Esophagus muscularis mucosa (tissue), 4 donors: Measurements from ENCODE around the gene ERI3. TPM values are rescaled to one million over a fixed set of nuclear protein-coding genes. Genes with fewer than 3 reads are reported as not detected.
A peak's percentile ranks its signal among the peaks of the same experiment; 100 is the strongest.

ENCODE experiments used
- DNase-seq: peaks from one replicate; pipeline ENCODE4 v3.0.0-alpha.2; 2017; ENCODE audit errors: extremely low spot score
- H3K27ac ChIP-seq, 4 donors: fragments of 200-600 bp; sonication (generic); replicated peaks in 1 of 4; 1 replicate in 3 of 4; 2 replicates in 1 of 4; pipeline ENCODE4 v1.5.1; 2016 to 2019; ENCODE audit warnings: mild to moderate bottlenecking in 1 of 4
- H3K27me3 ChIP-seq, 4 donors: fragments of 200-600 bp; sonication (generic); one replicate each; pipeline versions ENCODE4 v1.5.1 to v1.6.0; 2016 to 2019
- H3K36me3 ChIP-seq, 4 donors: fragments of 200-600 bp; sonication (generic); one replicate each; pipeline ENCODE4 v1.5.1; 2016 to 2019
- H3K4me1 ChIP-seq, 4 donors: fragments of 200-600 bp; sonication (generic); one replicate each; pipeline ENCODE4 v1.5.1; 2016 to 2019
- H3K4me3 ChIP-seq, 4 donors: fragments of 200-600 bp; sonication (generic); 1 replicate in 2 of 4; 2 replicates in 2 of 4; pipeline ENCODE4 v1.5.1; 2016 to 2019; ENCODE audit warnings: mild to moderate bottlenecking in 4 of 4, moderate library complexity in 1 of 4
- H3K9me3 ChIP-seq, 4 donors: fragments of 200-600 bp; sonication (generic); 1 replicate in 3 of 4; 2 replicates in 1 of 4; pipeline ENCODE4 v1.5.1; 2016 to 2019
- EP300 ChIP-seq: sonication (generic); formaldehyde crosslinking; IDR thresholded peaks from one replicate; pipeline ENCODE4 v1.6.1; 2017; ENCODE audit warnings: antibody characterized with exemption
- POLR2A ChIP-seq: fragments of 450-650 bp; IDR thresholded peaks from one replicate; pipeline ENCODE4 v1.6.1; 2017; ENCODE audit warnings: antibody characterized with exemption, moderate library complexity, mild to moderate bottlenecking, low read depth
- POLR2AphosphoS5 ChIP-seq, 2 donors: sonication (generic); formaldehyde crosslinking; IDR thresholded peaks; one replicate each; pipeline ENCODE4 v1.6.1; 2017; ENCODE audit warnings: antibody characterized with exemption in 2 of 2
- WGBS: methylation state at CpG from one replicate; pipeline ENCODE4 v1.1.5; 2018; 5-methylcytosine and 5-hydroxymethylcytosine counted together
- intact Hi-C: fragments of 100-400 bp; cut with DNase I; formaldehyde crosslinking; loops from one replicate; pipeline ENCODE4 v1.15.1; 2023
- total RNA-seq, 4 donors: library from RNA; depleted of rRNA; stranded (reverse); fragments of >200 nt; gene quantifications; one replicate each; pipeline versions ENCODE4 v1.1.0 to v1.2.1, GENCODE V29; 2016
- TF ChIP-seq, protein P1 (sequence below), 3 experiments: fragments of 200-600 bp in 2 of 3; fragments of 450-650 bp in 1 of 3; sonication (generic) in 2 of 3; IDR thresholded peaks; one replicate each; pipeline ENCODE4 v1.5.1; 2017 to 2019; ENCODE audit warnings: antibody characterized with exemption in 3 of 3, mild to moderate bottlenecking in 2 of 3, moderate library complexity in 1 of 3

ERI3 gene
- total RNA-seq, 4 donors from 2014 or later = 40.4 to 56.6 (median 47.0) TPM

DNA sequence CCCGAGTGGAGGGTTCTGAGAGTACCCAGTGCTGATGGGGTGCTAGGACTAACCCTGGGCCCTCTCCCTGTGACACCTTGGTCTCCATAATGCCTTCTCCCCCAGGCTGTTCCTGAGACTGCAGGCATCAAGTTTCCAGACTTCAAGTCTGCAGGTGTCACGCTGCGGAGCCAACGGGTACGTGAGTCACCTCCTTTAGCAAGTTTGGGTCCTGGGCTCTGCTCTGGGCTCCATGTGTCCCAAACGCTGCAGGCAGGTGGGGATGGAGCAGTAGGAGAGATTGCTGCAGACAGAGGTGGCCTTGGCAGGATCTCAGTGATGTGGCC, 135.8 kb downstream of the ERI3 start:
- 80% methylated on average over 5 of the region's 6 CpGs for WGBS
- Histone ChIP-seq H3K4me3 (no peak overlapping the region), H3K36me3 (peaks cover 30 to 82% (median 68%) of the 10 kb centered on the region in 4 donors), H3K9me3 (no peaks in the 10 kb centered on the region), H3K4me1 (peaks cover 4 to 19% (median 13%) of the 10 kb centered on the region in 4 donors), H3K27ac (no peak overlapping the region), H3K27me3 (no peaks in the 10 kb centered on the region)
- intact Hi-C loops = loop anchor here (5.0 to 10.0 kb wide), 3 partner anchors 98 to 436 kb away; partner anchors contain the start of gene ERI3
- DNase-seq = no peak
- no peak for TF ChIP-seq POLR2A
- no peak for TF ChIP-seq EP300
- TF ChIP-seq POLR2AphosphoS5 (IDR thresholded peaks at IDR 0.05) = no peak
- TF ChIP-seq, protein P1, sequence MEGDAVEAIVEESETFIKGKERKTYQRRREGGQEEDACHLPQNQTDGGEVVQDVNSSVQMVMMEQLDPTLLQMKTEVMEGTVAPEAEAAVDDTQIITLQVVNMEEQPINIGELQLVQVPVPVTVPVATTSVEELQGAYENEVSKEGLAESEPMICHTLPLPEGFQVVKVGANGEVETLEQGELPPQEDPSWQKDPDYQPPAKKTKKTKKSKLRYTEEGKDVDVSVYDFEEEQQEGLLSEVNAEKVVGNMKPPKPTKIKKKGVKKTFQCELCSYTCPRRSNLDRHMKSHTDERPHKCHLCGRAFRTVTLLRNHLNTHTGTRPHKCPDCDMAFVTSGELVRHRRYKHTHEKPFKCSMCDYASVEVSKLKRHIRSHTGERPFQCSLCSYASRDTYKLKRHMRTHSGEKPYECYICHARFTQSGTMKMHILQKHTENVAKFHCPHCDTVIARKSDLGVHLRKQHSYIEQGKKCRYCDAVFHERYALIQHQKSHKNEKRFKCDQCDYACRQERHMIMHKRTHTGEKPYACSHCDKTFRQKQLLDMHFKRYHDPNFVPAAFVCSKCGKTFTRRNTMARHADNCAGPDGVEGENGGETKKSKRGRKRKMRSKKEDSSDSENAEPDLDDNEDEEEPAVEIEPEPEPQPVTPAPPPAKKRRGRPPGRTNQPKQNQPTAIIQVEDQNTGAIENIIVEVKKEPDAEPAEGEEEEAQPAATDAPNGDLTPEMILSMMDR (IDR thresholded peaks at IDR 0.05) = no peak

DNA sequence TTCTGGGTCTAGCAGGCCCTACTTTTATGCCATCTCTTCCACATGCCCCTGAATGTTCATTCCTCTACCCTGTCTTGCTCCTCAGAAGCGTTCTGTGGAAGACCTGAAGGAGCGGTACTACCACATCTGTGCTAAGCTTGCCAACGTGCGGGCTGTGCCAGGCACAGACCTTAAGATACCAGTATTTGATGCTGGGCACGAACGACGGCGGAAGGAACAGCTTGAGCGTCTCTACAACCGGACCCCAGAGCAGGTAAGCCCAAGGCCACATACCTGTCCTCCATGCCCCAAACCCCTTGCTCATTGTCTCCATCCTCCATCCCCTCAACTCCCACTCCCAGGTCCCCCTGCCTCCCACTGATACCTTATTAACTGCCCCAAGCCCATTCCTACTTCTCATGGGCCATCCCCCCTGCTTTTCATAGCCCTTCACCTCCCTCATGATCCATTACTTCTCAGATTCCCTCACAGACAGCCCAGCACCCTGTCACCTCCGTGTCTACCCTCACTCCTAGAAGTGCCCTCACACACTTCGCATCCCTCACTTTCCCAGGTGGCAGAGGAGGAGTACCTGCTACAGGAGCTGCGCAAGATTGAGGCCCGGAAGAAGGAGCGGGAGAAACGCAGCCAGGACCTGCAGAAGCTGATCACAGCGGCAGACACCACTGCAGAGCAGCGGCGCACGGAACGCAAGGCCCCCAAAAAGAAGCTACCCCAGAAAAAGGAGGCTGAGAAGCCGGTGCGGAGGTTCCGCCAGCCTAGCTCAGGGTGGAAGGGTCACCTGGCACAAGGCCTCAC, 136.4 kb downstream of the ERI3 start:
- Histone ChIP-seq H3K4me3 (no peak overlapping the region), H3K36me3 (peaks cover 30 to 82% (median 68%) of the 10 kb centered on the region in 4 donors), H3K27ac (no peak overlapping the region), H3K27me3 (no peaks in the 10 kb centered on the region), H3K9me3 (no peaks in the 10 kb centered on the region), H3K4me1 (peaks cover 10 to 24% (median 18%) of the 10 kb centered on the region in 4 donors)
- WGBS = 92% methylated on average over 24 of the region's 24 CpGs
- TF ChIP-seq, protein P1 (IDR thresholded peaks at IDR 0.05) = no peak
- no peak for TF ChIP-seq POLR2A
- TF ChIP-seq EP300 = no peak
- TF ChIP-seq POLR2AphosphoS5 (IDR thresholded peaks at IDR 0.05) = no peak
- DNase-seq = no peak
- intact Hi-C loops = loop anchor here (5.0 to 10.0 kb wide), 3 partner anchors 99 to 436 kb away; partner anchors contain the start of gene ERI3

DNA sequence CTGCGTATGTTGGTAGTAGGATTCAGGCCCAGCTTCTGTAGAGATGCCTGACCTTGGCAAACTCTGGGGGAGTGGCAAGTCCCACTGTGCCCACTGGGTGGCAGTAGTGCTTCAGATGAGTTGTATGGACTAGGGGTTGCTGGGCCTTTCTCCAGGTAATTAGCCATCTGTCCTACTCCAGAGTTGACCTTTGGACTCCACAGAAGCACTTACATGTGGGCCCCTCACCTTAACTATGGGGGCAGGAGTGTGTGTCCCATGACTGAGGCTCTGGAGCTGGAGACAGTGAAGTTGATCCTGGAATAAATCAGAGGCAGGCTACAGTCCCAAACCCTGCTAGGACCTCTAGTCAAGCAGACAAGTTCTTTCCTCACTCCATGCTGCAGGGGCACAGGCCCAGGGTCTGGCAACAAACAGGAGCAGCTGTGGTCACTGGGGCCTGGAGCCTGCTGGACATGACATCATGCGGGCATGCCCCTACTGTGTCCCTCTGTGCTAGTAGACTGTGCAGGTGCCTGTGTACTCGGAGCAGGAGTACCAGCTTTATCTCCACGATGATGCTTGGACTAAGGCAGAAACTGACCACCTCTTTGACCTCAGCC, 137.1 kb downstream of the ERI3 start:
- no peak overlapping the region for H3K4me3 ChIP-seq
- DNase-seq = no peak
- 50% methylated on average over 3 of the region's 4 CpGs for WGBS
- H3K36me3 ChIP-seq = peaks cover 30 to 82% (median 68%) of the 10 kb centered on the region in 4 donors
- TF ChIP-seq POLR2AphosphoS5 (IDR thresholded peaks at IDR 0.05) (peak in 1 of 2 donors; percentile 11), EP300 (no peak), POLR2A (no peak)
- TF ChIP-seq, protein P1 (IDR thresholded peaks at IDR 0.05) = peak; percentile 79 to 95 (median 87)
- H3K4me1 ChIP-seq = peaks cover 11 to 25% (median 20%) of the 10 kb centered on the region in 4 donors
- no peaks in the 10 kb centered on the region for H3K27me3 ChIP-seq
- intact Hi-C loops = loop anchor here (2.0 to 10.0 kb wide), 4 partner anchors 99 to 437 kb away; partner anchors contain the start of gene ERI3
- peak overlapping the region in 1 of 4 donors; percentile 30 for H3K27ac ChIP-seq
- H3K9me3 ChIP-seq = no peaks in the 10 kb centered on the region

DNA sequence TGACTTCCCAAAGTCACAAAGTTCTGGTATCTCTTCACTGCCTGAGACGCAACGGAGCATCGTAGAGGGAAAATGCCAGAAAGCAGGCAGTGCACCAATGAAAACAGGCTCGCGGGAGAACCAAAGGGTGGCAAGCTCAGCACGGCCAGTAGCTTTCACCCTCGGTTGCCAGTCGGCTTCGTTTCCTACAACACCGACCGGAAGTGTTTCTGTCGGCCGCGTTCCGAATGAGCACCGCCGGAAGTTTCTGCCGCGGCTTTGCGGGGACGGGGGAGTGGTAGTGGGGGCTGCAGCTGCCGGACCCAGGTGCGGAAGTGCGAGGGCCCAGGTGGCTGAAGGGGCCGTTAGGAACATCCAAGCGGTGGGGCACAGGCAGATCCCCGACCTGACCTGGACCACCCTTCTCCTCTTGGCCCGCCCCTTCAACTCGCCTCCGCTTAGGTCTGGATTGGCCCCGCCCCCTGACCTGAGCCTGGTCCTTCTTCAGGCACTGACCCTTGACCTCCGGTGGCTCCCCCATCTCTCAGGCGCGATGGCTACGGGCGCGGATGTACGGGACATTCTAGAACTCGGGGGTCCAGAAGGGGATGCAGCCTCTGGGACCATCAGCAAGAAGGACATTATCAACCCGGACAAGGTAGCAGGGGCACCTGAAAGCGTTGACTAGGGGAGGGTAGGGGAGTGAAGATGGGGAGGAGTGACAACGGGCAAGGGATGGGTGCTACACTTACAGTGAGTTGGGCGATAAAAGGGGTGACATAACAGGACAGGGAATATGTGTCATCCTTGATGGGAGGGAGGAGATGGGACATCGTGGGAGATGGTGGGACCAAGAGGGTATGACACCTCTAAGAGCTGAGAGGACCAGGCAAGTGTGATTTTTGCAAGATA, 141.6 kb downstream of the ERI3 start, which contains the start of gene DMAP1:
DMAP1 (plus strand) TSS at position 250 of the 891 bp plus-strand sequence; CDS start at position 533, 283 bp downstream.
- H3K4me1 ChIP-seq = peaks cover 16 to 33% (median 27%) of the 10 kb centered on the region in 4 donors
- H3K27ac ChIP-seq = peak within 1 kb of the TSS; percentile 79 to 84 (median 82)
- H3K9me3 ChIP-seq = no peaks in the 10 kb centered on the region
- WGBS = under 1% methylated on average over 23 of the region's 44 CpGs
- no peaks in the 10 kb centered on the region for H3K27me3 ChIP-seq
- intact Hi-C loops = loop anchor here (10.0 kb wide), 2 partner anchors 141 to 441 kb away; partner anchors contain the start of gene ERI3
- H3K4me3 ChIP-seq = peak within 1 kb of the TSS; percentile 83 to 98 (median 90)
- H3K36me3 ChIP-seq = peaks cover 3 to 40% (median 30%) of the 10 kb centered on the region in 4 donors
- peak; percentile 61 to 89 for TF ChIP-seq POLR2AphosphoS5 (IDR thresholded peaks at IDR 0.05)
- TF ChIP-seq POLR2A = no peak
- TF ChIP-seq EP300 = no peak
- TF ChIP-seq, protein P1 (IDR thresholded peaks at IDR 0.05) = peak in 2 of 3 experiments; percentile 30 to 59
- peak; percentile 96 for DNase-seq
